GM19025 (cell line): ENCODE measurements around the gene G6PD.
A peak's percentile ranks its signal among the peaks of the same experiment; 100 is the strongest.
"Not testable (repeated sequence)": the region's sequence is repeated elsewhere in the genome, so short reads cannot be mapped to it uniquely, and the experiment has no call there.

ENCODE experiments used
- ATAC-seq: cut with Tn5 transposase; IDR thresholded peaks from one replicate; pipeline ENCODE4 v1.9.1; 2021; ENCODE audit warnings: mild to moderate bottlenecking, low read depth, moderate library complexity; ENCODE audit not compliant: unreplicated experiment

G6PD gene

DNA sequence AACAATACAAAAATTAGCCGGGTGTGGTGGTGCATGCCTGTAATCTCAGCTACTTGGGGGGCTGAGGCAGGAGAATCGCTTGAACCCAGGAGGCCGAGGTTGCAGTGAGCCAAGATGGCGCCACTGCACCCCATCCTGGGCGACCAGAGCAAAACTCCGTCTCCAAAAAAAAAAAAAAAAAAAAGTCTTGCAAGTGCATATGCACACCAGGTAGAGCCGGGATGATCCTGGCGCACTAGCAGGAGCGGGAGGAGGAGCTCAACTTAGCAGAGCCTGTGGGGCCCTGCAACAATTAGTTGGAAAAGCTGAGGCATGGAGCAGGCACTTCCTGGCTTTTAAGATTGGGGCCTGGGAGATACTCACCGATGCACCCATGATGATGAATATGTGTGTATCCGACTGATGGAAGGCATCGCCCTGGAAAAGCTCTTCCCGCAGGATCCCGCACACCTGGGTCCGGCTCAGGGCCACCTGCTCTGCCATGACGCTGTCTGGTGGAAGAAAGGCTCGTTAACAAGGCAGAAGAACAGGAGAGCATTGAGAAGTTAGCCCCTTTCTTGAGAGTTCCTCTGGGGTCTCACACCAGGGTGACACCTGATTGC, 872 bp downstream of the G6PD start:
- no peak for ATAC-seq

- ATAC-seq = no peak
Observed at GRCh38 chrX:154542723-154543424, 3.8 kb downstream of the G6PD start.

GRCh38 chrX:154541896-154542722, 4.5 kb downstream of the G6PD start:
- no peak for ATAC-seq

DNA sequence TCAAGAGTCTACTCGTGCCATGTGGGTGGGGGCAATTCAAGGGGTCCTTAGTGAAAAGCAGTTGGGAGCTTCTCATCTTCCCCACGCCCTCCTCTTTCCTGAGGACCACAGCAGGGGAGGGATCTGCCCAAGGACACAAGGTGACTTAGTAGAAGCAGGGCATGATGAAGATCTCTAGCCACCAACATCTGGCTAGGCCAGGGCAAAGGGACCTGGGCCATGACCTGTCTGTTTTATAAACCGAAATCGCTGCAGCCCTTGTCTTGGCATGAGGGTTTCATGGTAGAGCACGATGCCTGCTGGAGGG, 5.1 kb downstream of the G6PD start:
- no peak for ATAC-seq

- ATAC-seq = no peak
Observed at GRCh38 chrX:154540897-154541535, 5.6 kb downstream of the G6PD start.

GRCh38 chrX:154540365-154540764, 6.3 kb downstream of the G6PD start:
- not testable (repeated sequence) for ATAC-seq

- no peak for ATAC-seq
Observed at GRCh38 chrX:154539077-154539476, 7.6 kb downstream of the G6PD start.

- ATAC-seq = no peak
Observed at GRCh38 chrX:154535892-154536291, 10.8 kb downstream of the G6PD start.

DNA sequence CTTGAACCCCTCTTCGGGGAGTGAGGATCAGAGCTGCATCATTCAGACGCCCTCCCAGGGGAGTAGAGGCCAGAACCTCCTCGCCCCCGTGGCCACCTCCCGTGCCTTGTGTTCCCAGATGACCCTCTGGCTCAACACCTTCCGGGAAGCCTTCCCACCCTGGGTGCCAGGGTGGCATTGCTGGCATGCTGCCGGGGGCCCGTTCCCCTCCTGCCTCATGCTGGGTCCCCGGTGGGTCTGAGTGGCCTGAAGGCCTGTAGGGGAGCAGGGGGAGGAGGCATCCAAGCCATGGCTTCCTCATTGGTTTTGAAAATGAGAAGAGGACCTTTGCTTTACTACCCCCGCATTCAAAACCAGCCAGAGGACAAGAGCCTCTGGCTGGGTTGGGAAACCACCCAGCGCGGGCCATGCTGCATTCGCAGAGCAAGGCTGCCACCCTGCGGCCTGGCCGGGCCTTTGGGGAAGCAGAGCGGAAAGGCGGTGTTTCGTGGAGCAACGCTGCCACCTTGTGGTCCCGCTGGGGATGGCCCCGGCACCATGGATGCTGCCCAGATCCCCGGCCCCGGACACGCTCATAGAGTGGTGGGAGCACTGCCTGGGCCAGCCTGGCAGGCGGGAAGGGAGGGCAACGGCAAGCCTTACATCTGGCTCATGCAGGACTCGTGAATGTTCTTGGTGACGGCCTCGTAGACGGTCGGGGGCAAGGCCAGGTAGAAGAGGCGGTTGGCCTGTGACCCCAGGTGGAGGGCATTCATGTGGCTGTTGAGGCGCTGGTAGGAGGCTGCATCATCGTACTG, 11.9 kb downstream of the G6PD start:
- peak; percentile 49 for ATAC-seq

GRCh38 chrX:154532690-154533089, 14.0 kb downstream of the G6PD start:
- ATAC-seq = no peak

- ATAC-seq = no peak
Observed at GRCh38 chrX:154531626-154532025, 15.0 kb downstream of the G6PD start.

DNA sequence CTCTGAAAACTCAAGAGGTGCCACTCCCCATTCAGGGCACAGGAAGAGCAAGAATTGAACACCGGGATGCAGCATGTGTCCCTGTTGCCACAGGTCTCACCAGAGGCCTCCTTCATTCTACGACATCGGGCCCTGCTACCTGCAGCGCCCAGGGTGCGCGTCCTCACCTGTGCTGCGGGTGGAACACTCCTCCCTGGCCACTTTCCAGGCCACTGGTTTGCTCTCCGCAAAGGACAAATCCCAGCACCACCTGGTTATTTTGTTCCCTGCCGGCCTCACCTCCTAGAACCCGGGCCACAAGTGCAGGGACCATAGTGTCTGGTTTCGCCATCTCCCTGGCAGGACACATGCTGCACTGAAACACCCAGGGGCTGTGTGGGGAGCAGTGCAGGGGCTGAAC, 16.4 kb downstream of the G6PD start:
- ATAC-seq = no peak

GRCh38 chrX:154529206-154529612, 17.4 kb downstream of the G6PD start:
- no peak for ATAC-seq

DNA sequence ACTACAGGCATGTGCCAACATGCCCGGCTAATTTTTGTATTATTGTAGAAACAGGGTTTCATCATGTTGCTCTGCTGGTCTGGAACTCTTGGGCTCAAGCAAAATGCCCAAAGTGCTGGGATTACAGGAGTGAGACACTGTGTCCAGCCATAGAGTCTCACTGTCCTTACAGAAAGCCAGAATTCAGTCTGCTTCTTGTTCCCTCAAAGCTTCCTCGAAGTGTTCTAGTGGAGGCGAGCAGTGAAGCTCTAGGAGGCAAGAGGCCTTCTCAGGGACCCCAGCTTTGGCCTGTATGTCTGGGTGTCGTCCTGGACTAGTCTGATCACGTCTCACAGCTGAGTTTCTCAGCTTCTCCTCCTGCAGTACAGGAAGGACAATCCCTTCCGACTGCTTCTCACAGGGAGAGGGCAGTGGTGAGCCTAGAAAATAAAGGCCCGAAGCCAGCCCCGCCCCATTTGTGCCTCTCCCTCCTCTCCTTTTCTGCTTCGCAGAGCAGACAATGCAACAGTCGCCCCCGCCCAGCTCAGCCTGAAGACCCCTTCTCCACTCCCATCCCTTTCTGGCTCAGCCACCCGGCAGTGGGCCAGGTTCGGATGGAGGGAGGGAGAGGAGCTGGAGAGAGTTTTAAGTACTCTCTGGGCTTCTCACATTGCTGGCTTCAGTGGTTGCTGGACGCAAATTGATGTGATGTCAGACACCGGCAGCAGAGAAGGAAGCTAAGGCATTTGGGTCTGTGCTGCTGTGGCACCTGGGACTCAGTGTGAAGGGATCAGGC, 19.6 kb downstream of the G6PD start:
- peak; percentile 66 for ATAC-seq

- no peak for ATAC-seq
Observed at GRCh38 chrX:154525606-154526490, 20.8 kb downstream of the G6PD start.

- no peak for ATAC-seq
Observed at GRCh38 chrX:154519389-154519788, 27.3 kb downstream of the G6PD start.

GRCh38 chrX:154517101-154517781, 29.4 kb downstream of the G6PD start:
- ATAC-seq = no peak

- no peak for ATAC-seq
Observed at GRCh38 chrX:154516656-154517100, 30.0 kb downstream of the G6PD start.
